MM.1S (cell line): ENCODE results near the gene CASP9.
"Not testable (repeated sequence)": the region's sequence is repeated elsewhere in the genome, so short reads cannot be mapped to it uniquely, and the experiment has no call there.

ENCODE experiments used
- DNase-seq: peaks from one replicate; pipeline ENCODE4 v3.0.0-alpha.2; 2015
- H2AFZ ChIP-seq: fragments of 300-600 bp; sonication (generic); 2 replicates; pipeline ENCODE4 v1.6.0; 2016; ENCODE audit warnings: antibody characterized with exemption, low read length
- H3F3A ChIP-seq: fragments of 300-600 bp; sonication (generic); 2 replicates; pipeline ENCODE4 v1.6.1; 2016; ENCODE audit warnings: mild to moderate bottlenecking, antibody characterized with exemption, low read length, moderate library complexity, mixed read lengths; ENCODE audit not compliant: insufficient read depth
- H3K27ac ChIP-seq: fragments of 300-600 bp; sonication (generic); 2 replicates; pipeline ENCODE4 v1.5.1; 2016; ENCODE audit warnings: mild to moderate bottlenecking, low read length
- H3K27me3 ChIP-seq: fragments of 300-600 bp; sonication (generic); replicated peaks from 2 replicates; pipeline ENCODE4 v1.6.0; 2016; ENCODE audit warnings: low read length; ENCODE audit not compliant: insufficient read depth
- H3K36me3 ChIP-seq: fragments of 300-600 bp; sonication (generic); replicated peaks from 2 replicates; pipeline ENCODE4 v1.6.1; 2016; ENCODE audit warnings: mild to moderate bottlenecking, low read length, mixed read lengths; ENCODE audit not compliant: insufficient read depth
- H3K4me1 ChIP-seq: fragments of 300-600 bp; sonication (generic); 2 replicates; pipeline ENCODE4 v1.6.1; 2016; ENCODE audit warnings: low read length, mixed read lengths
- H3K4me2 ChIP-seq: fragments of 300-600 bp; sonication (generic); 2 replicates; pipeline ENCODE4 v1.6.0; 2016; ENCODE audit warnings: low read depth, low read length
- H3K4me3 ChIP-seq: fragments of 300-600 bp; sonication (generic); 2 replicates; pipeline ENCODE4 v1.5.1; 2016; ENCODE audit warnings: low read length, mixed read lengths
- H3K79me2 ChIP-seq: fragments of 300-600 bp; sonication (generic); 2 replicates; pipeline ENCODE4 v1.6.1; 2016; ENCODE audit warnings: mixed run types, low read length, mixed read lengths
- H3K9ac ChIP-seq: fragments of 300-600 bp; sonication (generic); 2 replicates; pipeline ENCODE4 v1.6.1; 2016; ENCODE audit warnings: low read length, mixed read lengths
- H3K9me2 ChIP-seq: fragments of 300-600 bp; sonication (generic); replicated peaks from 2 replicates; pipeline ENCODE4 v1.6.1; 2016; ENCODE audit warnings: mild to moderate bottlenecking, low read length, mixed read lengths; ENCODE audit not compliant: insufficient read depth
- H3K9me3 ChIP-seq: fragments of 300-600 bp; sonication (generic); replicated peaks from 2 replicates; pipeline ENCODE4 v1.6.1; 2016; ENCODE audit warnings: mild to moderate bottlenecking, low read length, mixed read lengths; ENCODE audit not compliant: insufficient read depth
- H4K20me1 ChIP-seq: fragments of 300-600 bp; sonication (generic); 2 replicates; pipeline ENCODE4 v1.6.1; 2016; ENCODE audit warnings: mild to moderate bottlenecking, low read length, moderate library complexity, mixed read lengths; ENCODE audit not compliant: insufficient read depth
- CTCF ChIP-seq: fragments of 300-600 bp; sonication (generic); IDR thresholded peaks from 2 replicates; pipeline ENCODE4 v1.5.1; 2016; ENCODE audit warnings: antibody characterized with exemption, low read length, mixed read lengths
- EZH2 ChIP-seq: fragments of 300-600 bp; sonication (generic); optimal IDR thresholded peaks from 2 replicates; pipeline ENCODE3; 2017; ENCODE audit warnings: low read depth, mild to moderate bottlenecking, antibody characterized with exemption, low read length, mixed read lengths
- EZH2phosphoT487 ChIP-seq: fragments of 300-600 bp; sonication (generic); IDR thresholded peaks from 2 replicates; pipeline ENCODE4 v1.6.1; 2018; ENCODE audit warnings: antibody characterized with exemption, low read length

CASP9 gene

DNA sequence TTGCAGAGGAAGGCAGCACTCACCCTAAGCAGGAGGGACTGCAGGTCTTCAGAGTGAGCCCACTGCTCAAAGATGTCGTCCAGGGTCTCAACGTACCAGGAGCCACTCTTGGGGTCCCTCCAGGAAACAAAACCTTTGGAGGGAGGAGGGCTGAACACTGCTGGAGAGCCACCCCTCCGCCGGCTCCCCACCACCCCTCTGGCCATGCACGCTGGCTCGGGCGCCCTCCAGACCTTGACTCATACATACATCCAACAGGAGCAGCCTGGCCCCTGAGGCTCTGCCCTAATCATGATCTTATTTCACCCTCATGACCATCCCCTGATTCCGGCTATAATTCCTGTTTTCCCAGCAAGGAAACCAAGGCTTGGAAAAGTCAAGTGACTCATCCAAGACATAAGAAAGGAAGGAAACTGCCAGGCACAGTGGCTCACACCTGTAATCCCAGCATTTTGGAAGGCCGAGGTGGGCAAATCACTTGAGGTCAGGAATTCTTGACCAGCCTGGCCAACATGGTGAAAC is 30.1 kb downstream of the CASP9 start:
- Histone ChIP-seq H2AFZ (no peak overlapping the region), H3K9ac (no peak overlapping the region), H4K20me1 (no peaks in the 10 kb centered on the region), H3K27ac (no peak overlapping the region), H3K4me1 (no peaks in the 10 kb centered on the region), H3F3A (no peaks in the 10 kb centered on the region), H3K9me3 (no peaks in the 10 kb centered on the region), H3K4me3 (no peak overlapping the region), H3K36me3 (no peaks in the 10 kb centered on the region), H3K9me2 (no peaks in the 10 kb centered on the region), H3K27me3 (no peaks in the 10 kb centered on the region), H3K4me2 (no peak overlapping the region), H3K79me2 (no peaks in the 10 kb centered on the region)
- no peak for DNase-seq
- no peak for TF ChIP-seq EZH2phosphoT487
- TF ChIP-seq EZH2: no peak
- no peak for TF ChIP-seq CTCF

- H3F3A ChIP-seq: no peaks in the 10 kb centered on the region
- H3K9ac ChIP-seq: no peak overlapping the region
- TF ChIP-seq EZH2: no peak
- TF ChIP-seq EZH2phosphoT487: no peak
- no peak for TF ChIP-seq CTCF
- H3K79me2 ChIP-seq: no peaks in the 10 kb centered on the region
- no peak overlapping the region for H3K27ac ChIP-seq
- DNase-seq: no peak
- H3K9me3 ChIP-seq: no peaks in the 10 kb centered on the region
- H3K4me2 ChIP-seq: no peak overlapping the region
- H3K4me3 ChIP-seq: no peak overlapping the region
- H2AFZ ChIP-seq: no peak overlapping the region
- H4K20me1 ChIP-seq: no peaks in the 10 kb centered on the region
- no peaks in the 10 kb centered on the region for H3K36me3 ChIP-seq
- no peaks in the 10 kb centered on the region for H3K27me3 ChIP-seq
- H3K9me2 ChIP-seq: no peaks in the 10 kb centered on the region
- H3K4me1 ChIP-seq: no peaks in the 10 kb centered on the region
These were observed 31.4 kb downstream of the CASP9 start for GRCh38 chr1:15492596-15492995.

- H2AFZ ChIP-seq, H3K27me3 ChIP-seq, H3K4me1 ChIP-seq, H3K27ac ChIP-seq, H3K9ac ChIP-seq, H3K79me2 ChIP-seq, H3K4me3 ChIP-seq, H3F3A ChIP-seq, DNase-seq, H3K9me2 ChIP-seq, H3K36me3 ChIP-seq, H3K4me2 ChIP-seq, H3K9me3 ChIP-seq, H4K20me1 ChIP-seq: not testable (repeated sequence)
These were observed 33.0 kb downstream of the CASP9 start for GRCh38 chr1:15491010-15491409.

- Histone ChIP-seq H3K27me3 (no peaks in the 10 kb centered on the region), H2AFZ (no peak overlapping the region), H3K27ac (no peak overlapping the region), H3K4me2 (no peak overlapping the region), H3K9ac (no peak overlapping the region), H3K9me3 (no peaks in the 10 kb centered on the region), H3K79me2 (no peaks in the 10 kb centered on the region), H3F3A (no peaks in the 10 kb centered on the region), H3K9me2 (no peaks in the 10 kb centered on the region), H3K4me3 (no peak overlapping the region), H3K36me3 (no peaks in the 10 kb centered on the region), H4K20me1 (no peaks in the 10 kb centered on the region), H3K4me1 (no peaks in the 10 kb centered on the region)
- no peak for DNase-seq
- TF ChIP-seq EZH2phosphoT487 (no peak), CTCF (no peak), EZH2 (no peak)
These were observed 34.8 kb downstream of the CASP9 start for GRCh38 chr1:15489052-15489736.
